GM12874 (cell line): Measurements from ENCODE around the gene PRF1.

Experiments used
- TF ChIP-seq, protein P1 (sequence below): IDR thresholded peaks from 2 replicates; pipeline ENCODE4 v1.5.1; 2011; ENCODE audit warnings: low read depth, mild to moderate bottlenecking, control low read depth, low read length, moderate library complexity; ENCODE audit not compliant: insufficient read depth

Gene PRF1

DNA sequence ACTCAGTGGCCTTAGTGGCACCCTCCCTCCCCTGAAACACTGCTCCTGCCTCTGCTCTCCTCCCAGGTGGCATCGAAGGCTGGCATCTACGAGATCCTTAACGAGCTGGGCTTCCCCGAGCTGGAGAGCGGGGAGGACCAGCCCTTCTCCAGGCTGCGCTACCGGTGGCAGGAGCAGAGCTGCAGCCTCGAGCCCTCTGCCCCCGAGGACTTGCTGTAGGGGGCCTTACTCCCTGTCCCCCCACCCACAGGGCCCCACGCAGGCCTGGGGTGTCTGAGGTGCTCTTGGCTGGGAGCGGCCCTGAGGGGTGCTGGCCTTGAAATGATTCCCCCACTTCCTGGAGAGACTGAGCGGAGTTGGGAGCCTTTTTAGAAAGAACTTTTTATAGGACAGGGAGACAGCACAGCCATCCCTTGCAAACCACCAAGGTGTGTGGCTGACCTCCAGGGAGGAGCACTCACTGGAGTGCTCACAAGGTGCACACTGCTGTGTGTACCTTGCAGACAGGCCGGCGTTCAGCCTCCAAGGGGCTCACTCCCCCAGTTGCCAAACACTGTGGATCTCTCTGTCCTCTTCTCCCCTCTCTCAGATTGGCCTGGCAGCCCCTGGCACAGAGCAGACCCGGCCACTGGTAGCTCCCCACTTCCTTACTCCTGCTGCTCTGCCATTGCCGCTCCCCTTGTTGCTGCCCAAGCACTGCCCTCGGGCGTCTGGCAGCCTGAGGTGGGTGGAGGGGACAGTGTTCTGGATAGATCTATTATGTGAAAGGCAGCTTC is 35.8 kb downstream of the PRF1 start:
- TF ChIP-seq, protein P1, sequence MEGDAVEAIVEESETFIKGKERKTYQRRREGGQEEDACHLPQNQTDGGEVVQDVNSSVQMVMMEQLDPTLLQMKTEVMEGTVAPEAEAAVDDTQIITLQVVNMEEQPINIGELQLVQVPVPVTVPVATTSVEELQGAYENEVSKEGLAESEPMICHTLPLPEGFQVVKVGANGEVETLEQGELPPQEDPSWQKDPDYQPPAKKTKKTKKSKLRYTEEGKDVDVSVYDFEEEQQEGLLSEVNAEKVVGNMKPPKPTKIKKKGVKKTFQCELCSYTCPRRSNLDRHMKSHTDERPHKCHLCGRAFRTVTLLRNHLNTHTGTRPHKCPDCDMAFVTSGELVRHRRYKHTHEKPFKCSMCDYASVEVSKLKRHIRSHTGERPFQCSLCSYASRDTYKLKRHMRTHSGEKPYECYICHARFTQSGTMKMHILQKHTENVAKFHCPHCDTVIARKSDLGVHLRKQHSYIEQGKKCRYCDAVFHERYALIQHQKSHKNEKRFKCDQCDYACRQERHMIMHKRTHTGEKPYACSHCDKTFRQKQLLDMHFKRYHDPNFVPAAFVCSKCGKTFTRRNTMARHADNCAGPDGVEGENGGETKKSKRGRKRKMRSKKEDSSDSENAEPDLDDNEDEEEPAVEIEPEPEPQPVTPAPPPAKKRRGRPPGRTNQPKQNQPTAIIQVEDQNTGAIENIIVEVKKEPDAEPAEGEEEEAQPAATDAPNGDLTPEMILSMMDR: no peak

DNA sequence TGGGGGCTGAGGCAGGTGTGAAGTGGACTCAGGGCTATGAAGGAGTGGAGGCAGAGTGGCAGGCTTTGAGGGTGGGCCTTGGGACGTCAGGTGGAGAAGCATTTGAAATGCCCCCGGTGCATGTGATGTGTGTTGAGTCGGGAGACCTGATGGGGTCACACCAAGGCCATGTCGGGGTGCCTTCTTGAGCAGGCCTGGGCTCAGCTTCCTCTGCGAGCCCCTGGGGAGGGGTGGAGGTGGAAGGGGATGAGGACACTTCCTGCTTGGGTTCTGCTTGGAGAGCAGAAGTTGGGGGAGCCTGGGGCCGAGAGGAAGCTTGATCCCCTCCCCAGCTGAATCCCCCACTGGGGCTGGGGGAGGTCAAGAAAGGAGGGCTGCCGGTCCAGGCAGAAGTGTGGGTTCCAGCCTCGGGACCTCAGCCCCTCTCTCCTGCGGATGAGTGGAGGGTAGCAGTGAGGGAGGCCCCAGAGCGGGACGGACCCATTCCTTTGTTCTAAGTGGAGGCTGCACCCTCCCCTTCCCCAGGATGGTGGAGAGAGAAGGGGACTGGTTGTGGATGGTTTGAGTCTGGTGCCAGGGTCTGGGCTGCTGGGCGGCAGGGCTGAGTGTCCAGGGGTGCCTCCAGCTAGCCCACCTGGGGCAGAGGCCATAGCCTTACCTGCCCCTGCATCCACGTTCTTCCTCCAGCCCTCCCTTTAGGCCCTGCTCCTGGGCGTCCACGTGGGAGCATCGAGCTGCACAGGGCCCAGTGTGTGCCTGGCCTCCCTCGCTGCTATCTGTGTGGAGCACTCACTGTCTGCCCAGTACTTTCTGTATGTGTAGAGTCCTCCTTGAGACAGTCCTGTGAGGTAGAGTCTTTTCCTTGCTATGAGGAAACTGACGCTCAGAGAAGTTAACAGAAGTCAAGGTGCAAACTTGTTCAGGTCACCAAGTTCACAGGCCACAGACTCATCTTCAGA is 36.7 kb downstream of the PRF1 start:
- TF ChIP-seq, protein P1: no peak

DNA sequence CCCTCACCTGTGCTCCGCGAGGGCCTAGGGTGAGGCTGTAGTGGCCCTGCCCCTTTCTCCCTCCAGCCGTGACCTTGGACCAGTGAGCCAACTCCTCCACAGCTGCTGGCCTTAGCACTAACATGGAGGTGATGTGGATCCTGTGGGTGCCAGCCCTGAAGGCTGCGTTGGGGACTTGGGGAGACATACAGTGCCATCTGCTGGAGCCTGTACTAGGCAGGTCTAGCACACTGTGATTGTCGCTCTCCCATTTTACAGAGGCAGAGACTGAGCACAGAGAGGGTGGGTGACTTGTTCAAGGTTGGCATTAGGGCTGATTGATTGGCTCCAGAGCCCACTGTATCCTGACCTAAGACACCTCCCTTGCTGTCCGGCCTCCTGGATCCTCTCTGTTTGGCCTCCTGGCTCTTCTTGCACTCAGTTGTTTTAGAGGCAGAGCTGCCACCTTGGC is 37.6 kb downstream of the PRF1 start:
- TF ChIP-seq, protein P1: 0 out of 2 replicates have a peak, but pooled peaks have one; percentile 5

DNA sequence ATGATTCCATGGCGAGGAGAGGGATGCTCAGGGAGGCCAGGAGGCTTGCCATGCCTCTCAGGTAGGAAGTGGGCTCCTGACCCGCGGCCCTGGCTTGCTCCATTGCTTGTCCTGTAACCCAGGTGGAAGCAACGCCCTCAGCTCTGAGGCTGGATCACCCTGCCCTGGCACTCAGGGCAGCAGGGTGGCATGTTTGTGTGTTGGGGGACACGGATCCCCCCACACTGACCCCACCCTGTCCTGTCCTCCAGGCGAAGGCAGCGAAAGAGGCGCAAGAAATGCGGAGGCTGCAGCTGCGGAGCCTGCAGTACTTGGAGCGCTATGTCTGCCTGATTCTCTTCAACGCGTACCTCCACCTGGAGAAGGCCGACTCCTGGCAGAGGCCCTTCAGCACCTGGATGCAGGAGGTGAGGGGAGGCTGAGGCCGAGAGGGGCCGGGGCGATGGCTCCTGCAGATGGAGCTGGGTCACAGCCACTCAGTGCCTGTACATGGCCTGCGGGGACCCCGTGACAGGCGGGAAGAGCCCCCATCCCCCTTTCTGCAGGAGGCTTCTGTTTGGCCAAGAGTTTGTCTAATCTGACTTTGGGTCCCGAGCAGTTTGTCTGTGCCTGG is 38.3 kb downstream of the PRF1 start:
- TF ChIP-seq, protein P1: no peak

DNA sequence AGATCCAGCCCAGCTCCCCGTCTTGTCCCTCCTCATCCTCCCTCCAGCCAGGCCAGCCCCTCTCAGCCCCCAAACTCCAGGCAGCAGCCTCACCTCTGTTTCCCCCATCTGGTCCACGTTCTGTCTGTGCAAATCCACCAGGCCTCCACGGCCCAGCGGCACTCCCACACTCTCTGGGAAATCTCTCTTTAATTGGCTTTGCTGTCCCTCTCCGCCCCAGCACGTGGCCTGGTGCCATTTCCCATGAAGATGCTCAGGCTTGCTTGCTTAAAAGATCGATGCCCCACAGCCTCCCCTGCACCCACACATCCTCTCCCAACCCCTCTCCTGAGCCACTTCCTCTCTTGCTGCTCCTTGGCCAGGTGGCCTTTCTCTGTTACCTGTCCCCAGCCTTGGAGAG is 39.3 kb downstream of the PRF1 start:
- TF ChIP-seq, protein P1: no peak

DNA sequence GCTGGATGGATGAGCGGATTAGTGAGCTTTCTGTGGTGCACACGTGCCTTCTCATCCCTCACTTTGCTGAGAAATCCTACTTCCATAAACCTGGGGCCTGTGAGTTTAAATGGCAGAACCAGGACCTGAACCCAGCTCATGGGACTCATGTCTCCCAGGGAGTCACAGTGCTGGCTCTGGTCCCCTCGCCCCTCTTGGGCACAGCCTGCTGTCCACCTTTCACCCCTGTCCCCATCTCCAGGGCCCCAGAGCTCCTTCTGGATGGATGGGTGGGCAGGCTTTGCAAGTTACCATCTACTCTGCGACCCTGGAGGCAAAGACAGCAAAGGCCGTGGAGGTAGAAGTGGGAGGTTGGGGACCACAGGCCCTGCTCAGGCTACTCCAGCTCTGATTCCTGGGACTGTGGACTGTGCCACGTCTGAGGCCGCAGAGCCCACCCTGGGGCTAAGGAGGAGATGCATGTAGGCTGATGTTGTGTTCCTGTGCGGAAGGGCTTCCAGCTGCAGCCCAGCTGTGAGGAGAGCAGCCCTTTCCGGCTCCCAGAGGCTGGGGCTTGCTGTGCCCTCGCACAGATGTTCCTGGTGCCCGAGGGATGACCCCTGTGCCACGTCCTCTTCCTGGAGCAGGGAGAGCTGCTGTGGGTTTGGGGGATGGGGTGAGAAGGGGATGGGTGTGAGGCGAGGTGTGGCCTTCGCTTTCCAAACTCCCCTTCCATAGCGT is 40.3 kb downstream of the PRF1 start:
- TF ChIP-seq, protein P1: no peak
